ENCODE results near the gene STAT3.

The STAT3 gene

GRCh38 chr17:42413464-42414040 is 25.3 kb upstream of the STAT3 start:
- Histone ChIP-seq H3K27ac (ENCODE audit: low read length) (no peak overlapping the region), H3K36me3 (ENCODE audit: insufficient read depth, low read length) (no peaks in the 10 kb centered on the region), H3K9ac (ENCODE audit: low read depth, low read length) (no peak overlapping the region), H3K9me3 (ENCODE audit: insufficient read depth, low read length, severe bottlenecking) (no peaks in the 10 kb centered on the region), H3K4me2 (ENCODE audit: insufficient read depth, low read length) (no peak overlapping the region), H3K4me1 (ENCODE audit: insufficient read depth, low read length) (peaks cover 17% of the 10 kb centered on the region), H4K20me1 (ENCODE audit: insufficient read depth, low read length) (no peaks in the 10 kb centered on the region), H3K27me3 (ENCODE audit: insufficient read depth, low read length, poor library complexity) (peaks cover 8% of the 10 kb centered on the region), H3K4me3 (ENCODE audit: low read depth in 1 of 2, low read length in 2 of 2) (no peak overlapping the region), H2AFZ (ENCODE audit: low read depth, low read length) (no peak overlapping the region), H3K79me2 (ENCODE audit: insufficient read depth, low read length) (no peaks in the 10 kb centered on the region)
- DNase-seq (no peak), ATAC-seq (ENCODE audit: insufficient read depth, low read depth) (no peak)
- TF ChIP-seq EZH2 (IDR thresholded peaks at IDR 0.05; ENCODE audit: borderline replicate concordance, low read depth, low read length, severe bottlenecking) = no peak

DNA sequence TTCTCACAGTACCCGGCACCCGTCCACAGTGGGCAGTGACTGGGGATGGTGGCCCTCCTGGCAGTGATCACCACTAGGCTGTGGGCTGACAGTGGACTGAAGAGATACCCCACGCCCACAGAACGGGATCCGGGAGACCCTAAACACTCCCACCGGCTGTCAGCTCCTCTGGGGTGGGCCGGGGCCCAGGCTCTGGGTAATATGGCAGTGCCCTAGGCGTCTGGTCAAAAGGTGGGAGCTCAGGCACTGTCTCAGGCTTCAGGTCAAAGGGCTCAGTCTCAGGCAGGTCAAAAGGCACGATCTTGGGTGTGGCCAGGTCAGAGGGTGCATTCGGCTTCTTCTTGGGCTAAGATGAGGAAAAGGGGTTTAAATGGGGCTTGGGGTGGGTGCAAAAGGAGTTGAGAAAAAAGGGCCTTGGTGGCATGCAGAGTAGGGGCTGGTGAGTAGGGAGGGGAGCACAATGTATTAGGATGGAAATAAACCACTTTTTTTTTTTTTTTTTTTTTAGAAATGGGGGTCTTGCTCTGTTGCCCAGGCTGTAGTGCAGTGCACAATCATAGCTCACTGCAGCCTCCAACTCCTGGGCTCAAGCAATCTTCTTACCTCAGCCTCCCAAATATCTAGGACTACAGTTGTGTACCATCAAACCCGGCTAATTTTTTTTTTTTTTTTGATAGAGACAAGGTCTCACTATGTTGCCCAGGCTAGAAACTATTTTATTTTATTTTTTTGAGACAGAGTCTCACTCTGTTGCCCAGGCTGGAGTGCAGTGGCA is 23.9 kb upstream of the STAT3 start:
- Histone ChIP-seq H3K36me3 (ENCODE audit: insufficient read depth, low read length) (no peaks in the 10 kb centered on the region), H3K9ac (ENCODE audit: low read depth, low read length) (no peak overlapping the region), H3K4me3 (ENCODE audit: low read depth in 1 of 2, low read length in 2 of 2) (no peak overlapping the region), H3K4me2 (ENCODE audit: insufficient read depth, low read length) (no peak overlapping the region), H3K9me3 (ENCODE audit: insufficient read depth, low read length, severe bottlenecking) (no peaks in the 10 kb centered on the region), H3K79me2 (ENCODE audit: insufficient read depth, low read length) (no peaks in the 10 kb centered on the region), H2AFZ (ENCODE audit: low read depth, low read length) (no peak overlapping the region), H4K20me1 (ENCODE audit: insufficient read depth, low read length) (no peaks in the 10 kb centered on the region), H3K4me1 (ENCODE audit: insufficient read depth, low read length) (peaks cover 17% of the 10 kb centered on the region), H3K27me3 (ENCODE audit: insufficient read depth, low read length, poor library complexity) (peaks cover 8% of the 10 kb centered on the region), H3K27ac (ENCODE audit: low read length) (no peak overlapping the region)
- ATAC-seq (ENCODE audit: insufficient read depth, low read depth) (no peak), DNase-seq (no peak)
- no peak for TF ChIP-seq EZH2 (IDR thresholded peaks at IDR 0.05; ENCODE audit: borderline replicate concordance, low read depth, low read length, severe bottlenecking)
- TF ChIP-seq, protein P1, sequence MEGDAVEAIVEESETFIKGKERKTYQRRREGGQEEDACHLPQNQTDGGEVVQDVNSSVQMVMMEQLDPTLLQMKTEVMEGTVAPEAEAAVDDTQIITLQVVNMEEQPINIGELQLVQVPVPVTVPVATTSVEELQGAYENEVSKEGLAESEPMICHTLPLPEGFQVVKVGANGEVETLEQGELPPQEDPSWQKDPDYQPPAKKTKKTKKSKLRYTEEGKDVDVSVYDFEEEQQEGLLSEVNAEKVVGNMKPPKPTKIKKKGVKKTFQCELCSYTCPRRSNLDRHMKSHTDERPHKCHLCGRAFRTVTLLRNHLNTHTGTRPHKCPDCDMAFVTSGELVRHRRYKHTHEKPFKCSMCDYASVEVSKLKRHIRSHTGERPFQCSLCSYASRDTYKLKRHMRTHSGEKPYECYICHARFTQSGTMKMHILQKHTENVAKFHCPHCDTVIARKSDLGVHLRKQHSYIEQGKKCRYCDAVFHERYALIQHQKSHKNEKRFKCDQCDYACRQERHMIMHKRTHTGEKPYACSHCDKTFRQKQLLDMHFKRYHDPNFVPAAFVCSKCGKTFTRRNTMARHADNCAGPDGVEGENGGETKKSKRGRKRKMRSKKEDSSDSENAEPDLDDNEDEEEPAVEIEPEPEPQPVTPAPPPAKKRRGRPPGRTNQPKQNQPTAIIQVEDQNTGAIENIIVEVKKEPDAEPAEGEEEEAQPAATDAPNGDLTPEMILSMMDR (IDR thresholded peaks at IDR 0.05; ENCODE audit: borderline replicate concordance, extremely low read depth, low read length, poor library complexity, severe bottlenecking) = no peak

GRCh38 chr17:42411361-42411760 is 23.1 kb upstream of the STAT3 start:
- DNase-seq (no peak), ATAC-seq (ENCODE audit: insufficient read depth, low read depth) (no peak)
- Histone ChIP-seq H3K4me3 (ENCODE audit: low read depth in 1 of 2, low read length in 2 of 2) (no peak overlapping the region), H3K9me3 (ENCODE audit: insufficient read depth, low read length, severe bottlenecking) (no peaks in the 10 kb centered on the region), H3K27ac (ENCODE audit: low read length) (no peak overlapping the region), H3K4me2 (ENCODE audit: insufficient read depth, low read length) (no peak overlapping the region), H3K9ac (ENCODE audit: low read depth, low read length) (no peak overlapping the region), H2AFZ (ENCODE audit: low read depth, low read length) (no peak overlapping the region), H3K36me3 (ENCODE audit: insufficient read depth, low read length) (no peaks in the 10 kb centered on the region), H3K79me2 (ENCODE audit: insufficient read depth, low read length) (no peaks in the 10 kb centered on the region), H3K27me3 (ENCODE audit: insufficient read depth, low read length, poor library complexity) (peaks cover 8% of the 10 kb centered on the region), H4K20me1 (ENCODE audit: insufficient read depth, low read length) (no peaks in the 10 kb centered on the region), H3K4me1 (ENCODE audit: insufficient read depth, low read length) (peaks cover 17% of the 10 kb centered on the region)
- TF ChIP-seq, protein P1 (IDR thresholded peaks at IDR 0.05; ENCODE audit: borderline replicate concordance, extremely low read depth, low read length, poor library complexity, severe bottlenecking) = no peak
- TF ChIP-seq EZH2 (IDR thresholded peaks at IDR 0.05; ENCODE audit: borderline replicate concordance, low read depth, low read length, severe bottlenecking) = no peak

DNA sequence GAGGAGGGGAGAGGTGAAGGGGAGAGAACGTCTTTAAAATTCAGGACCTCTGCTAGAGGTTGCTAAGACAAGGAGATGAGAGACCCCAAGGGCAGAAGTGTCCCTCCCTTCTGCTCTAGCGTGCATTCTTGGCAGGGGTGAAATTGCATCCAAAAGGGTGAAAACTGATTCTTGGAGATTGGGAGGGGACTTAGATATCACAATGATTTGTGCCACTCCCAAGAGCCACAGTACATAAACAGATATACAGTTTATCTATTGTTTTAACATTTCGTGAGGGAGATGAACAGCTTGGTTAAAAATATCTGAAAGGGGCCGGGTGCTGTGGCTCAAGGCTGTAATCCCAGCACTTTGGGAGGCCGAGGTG is 22.1 kb upstream of the STAT3 start:
- Histone ChIP-seq H3K27me3 (ENCODE audit: insufficient read depth, low read length, poor library complexity) (peaks cover 8% of the 10 kb centered on the region), H3K9me3 (ENCODE audit: insufficient read depth, low read length, severe bottlenecking) (no peaks in the 10 kb centered on the region), H3K36me3 (ENCODE audit: insufficient read depth, low read length) (no peaks in the 10 kb centered on the region), H3K4me1 (ENCODE audit: insufficient read depth, low read length) (peaks cover 11% of the 10 kb centered on the region), H3K9ac (ENCODE audit: low read depth, low read length) (no peak overlapping the region), H3K4me3 (ENCODE audit: low read depth in 1 of 2, low read length in 2 of 2) (no peak overlapping the region), H3K4me2 (ENCODE audit: insufficient read depth, low read length) (no peak overlapping the region), H2AFZ (ENCODE audit: low read depth, low read length) (no peak overlapping the region), H3K27ac (ENCODE audit: low read length) (no peak overlapping the region), H3K79me2 (ENCODE audit: insufficient read depth, low read length) (no peaks in the 10 kb centered on the region), H4K20me1 (ENCODE audit: insufficient read depth, low read length) (no peaks in the 10 kb centered on the region)
- DNase-seq (no peak), ATAC-seq (ENCODE audit: insufficient read depth, low read depth) (no peak)
- TF ChIP-seq EZH2 (IDR thresholded peaks at IDR 0.05; ENCODE audit: borderline replicate concordance, low read depth, low read length, severe bottlenecking) = no peak
- TF ChIP-seq, protein P1 (IDR thresholded peaks at IDR 0.05; ENCODE audit: borderline replicate concordance, extremely low read depth, low read length, poor library complexity, severe bottlenecking) = no peak
